Astrocyte (in vitro differentiated cells and primary cell): Measurements from ENCODE around the gene GXYLT2.

Experiments
- EZH2 ChIP-seq: IDR thresholded peaks from 2 replicates; pipeline ENCODE4 v1.6.1; 2012; ENCODE audit warnings: mild to moderate bottlenecking, low read length, inconsistent platforms; ENCODE audit not compliant: insufficient read depth
- TF ChIP-seq, protein P1 (sequence below): IDR thresholded peaks from 2 replicates; pipeline ENCODE4 v1.5.1; 2011; ENCODE audit warnings: low read depth, mild to moderate bottlenecking, inconsistent platforms, low read length, moderate library complexity; ENCODE audit not compliant: insufficient read depth

DNA sequence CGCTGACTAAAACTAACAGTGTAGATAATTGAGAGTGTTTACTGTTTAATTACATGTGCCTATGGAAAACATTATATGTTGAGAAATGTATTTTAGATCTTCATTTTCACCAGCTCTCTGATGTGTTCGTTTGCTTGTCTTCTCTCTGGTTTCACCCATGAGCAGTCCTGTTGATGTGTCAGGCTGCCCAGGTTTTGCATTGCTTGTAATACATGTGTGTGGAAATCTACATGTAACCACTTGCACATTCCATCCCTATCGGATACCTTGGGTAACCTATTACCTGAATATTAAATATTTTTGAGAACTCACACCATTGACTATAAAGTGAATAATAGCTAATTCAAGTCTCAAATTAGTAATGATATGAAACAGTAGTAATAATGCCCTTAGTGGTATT, 121.9 kb downstream of the GXYLT2 start:
- TF ChIP-seq, protein P1, sequence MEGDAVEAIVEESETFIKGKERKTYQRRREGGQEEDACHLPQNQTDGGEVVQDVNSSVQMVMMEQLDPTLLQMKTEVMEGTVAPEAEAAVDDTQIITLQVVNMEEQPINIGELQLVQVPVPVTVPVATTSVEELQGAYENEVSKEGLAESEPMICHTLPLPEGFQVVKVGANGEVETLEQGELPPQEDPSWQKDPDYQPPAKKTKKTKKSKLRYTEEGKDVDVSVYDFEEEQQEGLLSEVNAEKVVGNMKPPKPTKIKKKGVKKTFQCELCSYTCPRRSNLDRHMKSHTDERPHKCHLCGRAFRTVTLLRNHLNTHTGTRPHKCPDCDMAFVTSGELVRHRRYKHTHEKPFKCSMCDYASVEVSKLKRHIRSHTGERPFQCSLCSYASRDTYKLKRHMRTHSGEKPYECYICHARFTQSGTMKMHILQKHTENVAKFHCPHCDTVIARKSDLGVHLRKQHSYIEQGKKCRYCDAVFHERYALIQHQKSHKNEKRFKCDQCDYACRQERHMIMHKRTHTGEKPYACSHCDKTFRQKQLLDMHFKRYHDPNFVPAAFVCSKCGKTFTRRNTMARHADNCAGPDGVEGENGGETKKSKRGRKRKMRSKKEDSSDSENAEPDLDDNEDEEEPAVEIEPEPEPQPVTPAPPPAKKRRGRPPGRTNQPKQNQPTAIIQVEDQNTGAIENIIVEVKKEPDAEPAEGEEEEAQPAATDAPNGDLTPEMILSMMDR, result no peak
- no peak for TF ChIP-seq EZH2
